B cell (primary cell): ENCODE data around the gene HTR3A.

ENCODE experiments used
- CTCF ChIP-seq: fragments of 200-600 bp; IDR thresholded peaks from one replicate; pipeline ENCODE4 v1.8.0; 2022; ENCODE audit warnings: antibody characterized with exemption, mild to moderate bottlenecking
- EZH2 ChIP-seq: IDR thresholded peaks from 2 replicates; pipeline ENCODE4 v1.6.1; 2012; ENCODE audit warnings: borderline replicate concordance, low read depth, mild to moderate bottlenecking, moderate library complexity, low read length; ENCODE audit not compliant: insufficient read depth, poor library complexity, severe bottlenecking

- no peak for TF ChIP-seq CTCF
- no peak for TF ChIP-seq EZH2
Observed at GRCh38 chr11:113949891-113950290, 25.0 kb upstream of the HTR3A start.
